GM19467 (cell line): ENCODE measurements around the gene FOXP1.
"Not testable (repeated sequence)": the region's sequence is repeated elsewhere in the genome, so short reads cannot be mapped to it uniquely, and the experiment has no call there.

Experiments used
- ATAC-seq: cut with Tn5 transposase; IDR thresholded peaks from one replicate; pipeline ENCODE4 v1.9.1; 2021; ENCODE audit warnings: mild to moderate bottlenecking, moderate library complexity; ENCODE audit not compliant: unreplicated experiment

FOXP1 gene

GRCh38 chr3:70975981-70976380 is 607.5 kb downstream of the FOXP1 start:
- ATAC-seq = not testable (repeated sequence)

GRCh38 chr3:70974747-70975146 is 608.8 kb downstream of the FOXP1 start:
- no peak for ATAC-seq

GRCh38 chr3:70973558-70973957 is 610.0 kb downstream of the FOXP1 start:
- no peak for ATAC-seq

- no peak for ATAC-seq
These were observed 610.7 kb downstream of the FOXP1 start for GRCh38 chr3:70972855-70973254.

- ATAC-seq = no peak
These were observed 612.6 kb downstream of the FOXP1 start for GRCh38 chr3:70970952-70971351.

- ATAC-seq = no peak
These were observed 613.4 kb downstream of the FOXP1 start for GRCh38 chr3:70970171-70970570.

GRCh38 chr3:70963431-70964275 is 619.9 kb downstream of the FOXP1 start:
- no peak for ATAC-seq

- no peak for ATAC-seq
These were observed 623.8 kb downstream of the FOXP1 start for GRCh38 chr3:70959506-70960291.

GRCh38 chr3:70952033-70952747 is 631.3 kb downstream of the FOXP1 start:
- ATAC-seq = no peak

GRCh38 chr3:70951316-70951715 is 632.2 kb downstream of the FOXP1 start:
- ATAC-seq = no peak

- ATAC-seq = no peak
These were observed 635.9 kb downstream of the FOXP1 start for GRCh38 chr3:70947579-70947978.

GRCh38 chr3:70943886-70944285 is 639.6 kb downstream of the FOXP1 start:
- ATAC-seq = no peak

- ATAC-seq = no peak
These were observed 650.3 kb downstream of the FOXP1 start for GRCh38 chr3:70933105-70933810.

GRCh38 chr3:70930066-70930465 is 653.5 kb downstream of the FOXP1 start:
- ATAC-seq = no peak

GRCh38 chr3:70927239-70927638 is 656.3 kb downstream of the FOXP1 start:
- no peak for ATAC-seq

GRCh38 chr3:70926835-70927234 is 656.7 kb downstream of the FOXP1 start:
- ATAC-seq = no peak

GRCh38 chr3:70919661-70920060 is 663.9 kb downstream of the FOXP1 start:
- no peak for ATAC-seq

- no peak for ATAC-seq
These were observed 664.4 kb downstream of the FOXP1 start for GRCh38 chr3:70919091-70919490.

- no peak for ATAC-seq
These were observed 667.0 kb downstream of the FOXP1 start for GRCh38 chr3:70916375-70917055.

- ATAC-seq = no peak
These were observed 668.7 kb downstream of the FOXP1 start for GRCh38 chr3:70914862-70915261.
